Thoracic aorta (tissue), 2 donors: ENCODE measurements around the gene FAM3C. TPM values are rescaled to one million over a fixed set of nuclear protein-coding genes. Genes with fewer than 3 reads are reported as not detected.

Source experiments
- ATAC-seq: fragments of 150-250 bp; one replicate; pipeline ENCODE4 v1.8.0; 2017; ENCODE audit warnings: low read depth; ENCODE audit not compliant: insufficient number of reproducible peaks, low FRiP score
- DNase-seq: peaks from one replicate; pipeline ENCODE4 v3.0.0-alpha.2; 2020; ENCODE audit warnings: low spot score
- H3K27ac ChIP-seq, 2 donors: fragments of 200-600 bp; sonication (generic); 1 replicate in 1 of 2; 2 replicates in 1 of 2; pipeline ENCODE4 v1.5.1; 2016; ENCODE audit warnings: mild to moderate bottlenecking in 2 of 2, moderate library complexity in 2 of 2
- H3K27me3 ChIP-seq: fragments of 200-600 bp; sonication (generic); replicated peaks from 2 replicates; pipeline ENCODE4 v1.6.0; 2016; ENCODE audit warnings: mild to moderate bottlenecking; ENCODE audit not compliant: insufficient read depth
- H3K36me3 ChIP-seq: fragments of 200-600 bp; sonication (generic); one replicate; pipeline ENCODE4 v1.5.1; 2016
- H3K4me1 ChIP-seq, 2 donors: fragments of 200-600 bp; sonication (generic); 1 replicate in 1 of 2; 2 replicates in 1 of 2; pipeline versions ENCODE4 v1.5.1 to v1.6.0; 2016; ENCODE audit warnings: low read depth in 2 of 2, mild to moderate bottlenecking in 1 of 2; ENCODE audit not compliant: control insufficient read depth in 1 of 2
- H3K4me3 ChIP-seq: fragments of 200-600 bp; sonication (generic); 2 replicates; pipeline ENCODE4 v1.5.1; 2016; ENCODE audit warnings: mild to moderate bottlenecking
- H3K9me3 ChIP-seq: fragments of 200-600 bp; sonication (generic); 2 replicates; pipeline ENCODE4 v1.5.1; 2016
- CTCF ChIP-seq: fragments of 200-600 bp; sonication (generic); IDR thresholded peaks from one replicate; pipeline ENCODE4 v1.5.1; 2019; ENCODE audit warnings: antibody characterized with exemption
- total RNA-seq, 2 donors: library from RNA; depleted of rRNA; stranded (reverse); fragments of >200 nt; gene quantifications; one replicate each; pipeline versions ENCODE4 v1.1.0 to v1.2.3, GENCODE V29; 2016

Gene FAM3C
- total RNA-seq, 2 donors from 2014 or later: 38.9 to 50.2 TPM

- Histone ChIP-seq H3K4me1 (no peaks in the 10 kb centered on the region), H3K27ac (no peak overlapping the region), H3K4me3 (no peak overlapping the region), H3K27me3 (no peaks in the 10 kb centered on the region), H3K9me3 (no peaks in the 10 kb centered on the region), H3K36me3 (no peaks in the 10 kb centered on the region)
- ATAC-seq (no peak), DNase-seq (no peak)
- no peak for TF ChIP-seq CTCF
Observed at GRCh38 chr7:121343302-121343701, 52.8 kb downstream of the FAM3C start.

GRCh38 chr7:121342631-121343030, 53.5 kb downstream of the FAM3C start:
- DNase-seq: no peak
- no peak for TF ChIP-seq CTCF
- ATAC-seq: no peak
- no peaks in the 10 kb centered on the region for H3K27me3 ChIP-seq
- H3K4me3 ChIP-seq: no peak overlapping the region
- no peaks in the 10 kb centered on the region for H3K9me3 ChIP-seq
- H3K4me1 ChIP-seq: no peaks in the 10 kb centered on the region
- no peak overlapping the region for H3K27ac ChIP-seq
- no peaks in the 10 kb centered on the region for H3K36me3 ChIP-seq

- H3K27ac ChIP-seq: no peak overlapping the region
- ATAC-seq: no peak
- no peak for TF ChIP-seq CTCF
- H3K36me3 ChIP-seq: no peaks in the 10 kb centered on the region
- DNase-seq: no peak
- H3K27me3 ChIP-seq: no peaks in the 10 kb centered on the region
- no peaks in the 10 kb centered on the region for H3K9me3 ChIP-seq
- no peak overlapping the region for H3K4me3 ChIP-seq
- H3K4me1 ChIP-seq: no peaks in the 10 kb centered on the region
Observed at GRCh38 chr7:121341933-121342332, 54.2 kb downstream of the FAM3C start.

- H3K27me3 ChIP-seq: no peaks in the 10 kb centered on the region
- H3K27ac ChIP-seq: no peak overlapping the region
- H3K4me3 ChIP-seq: no peak overlapping the region
- no peaks in the 10 kb centered on the region for H3K4me1 ChIP-seq
- no peaks in the 10 kb centered on the region for H3K9me3 ChIP-seq
- no peak for DNase-seq
- no peak for ATAC-seq
- H3K36me3 ChIP-seq: no peaks in the 10 kb centered on the region
- TF ChIP-seq CTCF: no peak
Observed at GRCh38 chr7:121339082-121339481, 57.0 kb downstream of the FAM3C start.

GRCh38 chr7:121337398-121337797, 58.7 kb downstream of the FAM3C start:
- DNase-seq (no peak), ATAC-seq (no peak)
- Histone ChIP-seq H3K27me3 (no peaks in the 10 kb centered on the region), H3K4me1 (no peaks in the 10 kb centered on the region), H3K4me3 (no peak overlapping the region), H3K27ac (no peak overlapping the region), H3K9me3 (no peaks in the 10 kb centered on the region), H3K36me3 (no peaks in the 10 kb centered on the region)
- no peak for TF ChIP-seq CTCF
